ENCODE results near the gene EIF5A. TPM values are rescaled to one million over a fixed set of nuclear protein-coding genes. Genes with fewer than 3 reads are reported as not detected.
A peak's percentile ranks its signal among the peaks of the same experiment; 100 is the strongest.

The EIF5A gene
- total RNA-seq, 1 experiment from 2014 or later: 339 TPM

DNA sequence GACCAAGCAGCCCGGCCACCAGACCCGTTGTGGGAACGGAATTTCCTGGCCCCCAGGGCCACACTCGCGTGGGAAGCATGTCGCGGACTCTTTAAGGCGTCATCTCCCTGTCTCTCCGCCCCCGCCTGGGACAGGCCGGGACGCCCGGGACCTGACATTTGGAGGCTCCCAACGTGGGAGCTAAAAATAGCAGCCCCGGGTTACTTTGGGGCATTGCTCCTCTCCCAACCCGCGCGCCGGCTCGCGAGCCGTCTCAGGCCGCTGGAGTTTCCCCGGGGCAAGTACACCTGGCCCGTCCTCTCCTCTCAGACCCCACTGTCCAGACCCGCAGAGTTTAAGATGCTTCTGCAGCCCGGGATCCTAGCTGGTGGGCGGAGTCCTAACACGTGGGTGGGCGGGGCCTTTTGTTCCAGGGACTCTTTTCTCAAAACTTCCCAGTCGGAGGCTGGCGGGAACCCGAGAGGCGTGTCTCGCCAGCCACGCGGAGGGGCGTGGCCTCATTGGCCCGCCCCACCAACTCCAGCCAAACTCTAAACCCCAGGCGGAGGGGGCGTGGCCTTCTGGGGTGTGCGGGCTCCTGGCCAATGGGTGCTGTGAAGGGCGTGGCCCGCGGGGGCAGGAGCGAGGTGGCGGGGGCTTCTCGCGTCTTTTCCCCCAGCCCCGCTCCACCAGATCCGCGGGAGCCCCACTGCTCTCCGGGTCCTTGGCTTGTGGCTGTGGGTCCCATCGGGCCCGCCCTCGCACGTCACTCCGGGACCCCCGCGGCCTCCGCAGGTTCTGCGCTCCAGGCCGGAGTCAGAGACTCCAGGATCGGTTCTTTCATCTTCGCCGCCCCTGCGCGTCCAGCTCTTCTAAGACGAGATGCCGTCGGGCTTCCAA lies 26.1 kb upstream of the EIF5A start, which contains the start of gene SLC2A4:
SLC2A4 (plus strand) TSS at position 645 of the 879 bp plus-strand sequence; CDS start at position 862, 217 bp downstream.
- H3K36me3 ChIP-seq: no peaks in the 10 kb centered on the region
- H3K4me1 ChIP-seq: no peaks in the 10 kb centered on the region
- peak within 1 kb of the TSS; percentile 64 for H3K4me3 ChIP-seq
- peak within 1 kb of the TSS; percentile 40 for H3K27ac ChIP-seq
- H3K9me3 ChIP-seq (replicated peaks): no peaks in the 10 kb centered on the region
- DNase-seq: peak; percentile 92 to 96
- H3K27me3 ChIP-seq: peaks cover 4% of the 10 kb centered on the region; the same call in 1 of the 2 replicates

DNA sequence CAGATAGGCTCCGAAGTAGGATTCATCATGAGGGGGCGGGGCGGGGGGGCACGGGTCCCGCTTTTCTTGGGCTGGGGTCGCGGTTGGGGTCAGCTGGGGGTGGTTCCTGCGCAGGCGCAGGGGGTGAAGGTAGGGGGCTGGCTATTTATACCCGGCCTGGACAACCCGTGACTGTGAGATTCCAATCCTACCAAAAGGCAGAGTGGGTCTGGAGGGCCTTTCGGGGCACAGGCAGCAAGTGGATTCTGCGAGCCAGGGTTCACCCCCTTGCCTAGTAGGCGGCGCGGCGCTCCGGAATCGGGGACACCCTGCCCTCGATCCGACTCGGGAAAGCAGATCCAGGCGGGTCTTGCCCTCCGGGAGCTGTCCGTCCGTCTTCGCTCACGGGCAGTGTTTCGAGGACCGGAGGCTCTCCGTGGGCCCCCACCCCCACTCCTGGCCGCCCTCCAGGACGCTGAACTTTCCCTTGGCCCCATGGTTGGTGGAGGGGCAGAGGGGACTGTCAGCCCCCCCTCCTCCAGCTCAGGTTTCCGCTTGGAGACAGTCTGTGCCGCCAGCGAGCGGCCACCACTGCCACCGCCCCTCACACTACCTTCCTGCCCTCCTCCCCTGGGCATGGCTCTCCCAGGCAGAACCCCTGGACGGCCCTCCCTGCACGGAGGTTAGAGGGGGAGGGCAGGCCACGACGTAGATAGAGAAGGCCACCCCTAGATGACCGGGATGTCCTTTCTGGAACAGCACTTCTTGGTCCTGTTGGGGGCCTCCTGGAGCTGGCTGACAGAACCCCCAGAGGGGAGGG lies 25.3 kb upstream of the EIF5A start:
- H3K9me3 ChIP-seq (replicated peaks): no peaks in the 10 kb centered on the region
- H3K4me3 ChIP-seq: peak overlapping the region; percentile 64
- no peaks in the 10 kb centered on the region for H3K4me1 ChIP-seq
- DNase-seq: peak; percentile 22 to 39
- H3K27me3 ChIP-seq: peaks cover 4% of the 10 kb centered on the region; the same call in 1 of the 2 replicates
- H3K27ac ChIP-seq: no peak overlapping the region
- H3K36me3 ChIP-seq: no peaks in the 10 kb centered on the region

DNA sequence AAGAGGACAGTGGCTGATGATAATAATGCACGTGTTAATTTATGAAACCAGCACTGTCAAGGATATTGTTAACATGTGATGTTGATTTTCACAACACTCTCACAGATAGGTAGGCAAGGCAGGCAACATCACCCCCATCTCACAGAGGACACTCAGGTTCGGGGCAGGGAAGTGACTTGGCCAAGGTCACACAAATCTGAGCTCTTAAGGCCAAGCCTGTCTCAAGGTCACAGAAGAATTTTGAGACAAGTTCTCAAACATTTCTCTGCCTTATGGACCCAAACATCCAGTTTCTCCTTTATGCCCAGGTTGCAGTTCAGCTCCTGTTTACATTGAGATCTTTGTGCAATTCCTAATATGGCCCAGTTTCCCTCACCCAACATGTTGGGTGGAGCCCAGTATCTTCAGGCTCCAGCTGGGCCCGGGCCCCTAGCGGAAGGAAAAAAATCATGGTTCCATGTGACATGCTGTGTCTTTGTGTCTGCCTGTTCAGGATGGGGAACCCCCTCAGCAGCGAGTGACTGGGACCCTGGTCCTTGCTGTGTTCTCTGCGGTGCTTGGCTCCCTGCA lies 24.6 kb upstream of the EIF5A start:
- Histone ChIP-seq H3K4me1 (no peaks in the 10 kb centered on the region), H3K9me3 (replicated peaks) (no peaks in the 10 kb centered on the region), H3K27ac (no peak overlapping the region), H3K4me3 (no peak overlapping the region), H3K27me3 (peaks cover 4% of the 10 kb centered on the region; the same call in 1 of the 2 replicates), H3K36me3 (no peaks in the 10 kb centered on the region)
- no peak for DNase-seq

DNA sequence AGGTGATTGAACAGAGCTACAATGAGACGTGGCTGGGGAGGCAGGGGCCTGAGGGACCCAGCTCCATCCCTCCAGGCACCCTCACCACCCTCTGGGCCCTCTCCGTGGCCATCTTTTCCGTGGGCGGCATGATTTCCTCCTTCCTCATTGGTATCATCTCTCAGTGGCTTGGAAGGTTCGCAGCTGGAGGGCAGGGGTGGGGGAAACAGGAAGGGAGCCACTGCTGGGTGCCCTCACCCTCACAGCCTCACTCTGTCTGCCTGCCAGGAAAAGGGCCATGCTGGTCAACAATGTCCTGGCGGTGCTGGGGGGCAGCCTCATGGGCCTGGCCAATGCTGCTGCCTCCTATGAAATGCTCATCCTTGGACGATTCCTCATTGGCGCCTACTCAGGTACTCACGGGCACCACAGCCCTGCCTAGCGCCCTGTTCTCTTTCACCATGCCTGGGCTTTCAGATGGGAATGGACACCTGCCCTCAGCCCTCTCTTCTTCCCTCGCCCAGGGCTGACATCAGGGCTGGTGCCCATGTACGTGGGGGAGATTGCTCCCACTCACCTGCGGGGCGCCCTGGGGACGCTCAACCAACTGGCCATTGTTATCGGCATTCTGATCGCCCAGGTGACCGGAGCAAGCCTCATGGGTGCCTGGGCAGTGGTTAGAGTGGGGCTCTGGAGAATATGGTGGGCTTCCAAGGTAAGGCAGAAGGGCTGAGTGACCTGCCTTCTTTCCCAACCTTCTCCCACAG lies 23.8 kb upstream of the EIF5A start:
- peaks cover 4% of the 10 kb centered on the region; the same call in 1 of the 2 replicates for H3K27me3 ChIP-seq
- no peak overlapping the region for H3K4me3 ChIP-seq

DNA sequence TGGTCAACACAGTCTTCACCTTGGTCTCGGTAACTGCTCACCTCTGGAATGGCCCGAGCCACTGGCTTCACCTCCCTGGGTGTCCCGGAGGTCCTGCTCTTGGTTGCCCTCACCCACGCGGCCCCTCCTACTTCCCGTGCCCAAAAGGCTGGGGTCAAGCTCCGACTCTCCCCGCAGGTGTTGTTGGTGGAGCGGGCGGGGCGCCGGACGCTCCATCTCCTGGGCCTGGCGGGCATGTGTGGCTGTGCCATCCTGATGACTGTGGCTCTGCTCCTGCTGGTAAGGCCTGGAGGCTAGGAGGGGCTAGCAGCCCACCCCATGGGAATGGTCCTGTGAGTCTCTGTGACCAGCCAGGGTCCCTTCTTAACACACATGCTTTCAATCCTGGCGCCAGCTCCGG lies 22.5 kb upstream of the EIF5A start:
- Histone ChIP-seq H3K4me3 (no peak overlapping the region), H3K27ac (no peak overlapping the region), H3K4me1 (no peaks in the 10 kb centered on the region), H3K36me3 (no peaks in the 10 kb centered on the region), H3K9me3 (replicated peaks) (no peaks in the 10 kb centered on the region), H3K27me3 (peaks cover 3% of the 10 kb centered on the region; the same call in 1 of the 2 replicates)
- no peak for DNase-seq

More for the DNA sequence above, 23.8 kb upstream of the EIF5A start:
- no peak for DNase-seq
- H3K4me1 ChIP-seq: no peaks in the 10 kb centered on the region
- H3K27ac ChIP-seq: no peak overlapping the region
- no peaks in the 10 kb centered on the region for H3K9me3 ChIP-seq (replicated peaks)
- no peaks in the 10 kb centered on the region for H3K36me3 ChIP-seq

DNA sequence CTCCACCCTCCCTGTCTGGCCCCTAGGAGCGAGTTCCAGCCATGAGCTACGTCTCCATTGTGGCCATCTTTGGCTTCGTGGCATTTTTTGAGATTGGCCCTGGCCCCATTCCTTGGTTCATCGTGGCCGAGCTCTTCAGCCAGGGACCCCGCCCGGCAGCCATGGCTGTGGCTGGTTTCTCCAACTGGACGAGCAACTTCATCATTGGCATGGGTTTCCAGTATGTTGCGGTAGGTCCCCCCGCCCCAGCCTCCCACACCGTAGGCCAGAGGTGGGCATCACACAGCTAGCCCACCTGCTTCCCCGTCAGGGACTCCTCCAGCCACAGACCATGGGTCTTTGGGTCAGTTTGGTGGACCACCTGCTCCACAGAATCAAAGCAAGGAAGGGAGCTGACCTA lies 21.7 kb upstream of the EIF5A start:
- no peak overlapping the region for H3K4me3 ChIP-seq
- H3K27me3 ChIP-seq: no peaks in the 10 kb centered on the region
- no peaks in the 10 kb centered on the region for H3K36me3 ChIP-seq
- DNase-seq: no peak
- H3K9me3 ChIP-seq (replicated peaks): no peaks in the 10 kb centered on the region
- H3K4me1 ChIP-seq: no peaks in the 10 kb centered on the region
- H3K27ac ChIP-seq: no peak overlapping the region

DNA sequence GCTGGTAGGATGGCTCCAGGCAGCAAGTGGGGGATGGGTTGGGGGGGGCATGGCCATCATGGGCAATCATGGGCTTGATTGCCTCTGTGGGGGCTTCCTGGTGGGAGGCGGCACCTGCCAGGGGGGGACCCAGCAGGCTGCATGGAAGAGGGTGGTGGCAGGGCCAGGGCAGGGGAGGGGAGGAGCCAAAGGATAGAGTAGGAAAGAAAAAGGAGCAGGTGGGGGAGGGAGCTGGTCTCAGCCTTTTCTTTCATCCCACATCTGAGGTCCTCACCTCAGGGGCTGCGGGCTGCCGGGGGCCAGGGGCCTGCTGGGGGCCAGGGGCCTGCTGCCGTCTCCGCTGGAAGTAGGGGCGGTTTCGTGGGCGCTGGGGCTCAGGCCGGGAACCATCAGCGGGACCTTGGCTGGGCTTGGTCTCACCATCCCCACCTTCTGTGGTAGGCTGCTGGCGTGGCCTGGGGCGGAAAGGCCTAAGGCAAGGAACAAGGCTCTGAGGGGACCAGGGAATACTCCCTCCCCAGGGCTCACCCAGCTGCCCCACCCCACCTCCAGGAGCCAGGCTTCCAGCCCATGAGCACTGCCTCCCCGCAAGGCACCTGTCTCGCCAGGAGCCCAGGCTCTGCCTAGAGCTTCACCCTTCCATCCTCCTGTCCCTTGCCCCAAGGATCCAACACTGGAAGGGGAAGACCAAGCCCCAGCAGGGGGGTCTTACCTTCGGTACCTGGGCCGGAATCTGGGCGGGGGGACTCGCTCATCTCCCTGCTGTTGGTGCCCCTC lies 18.0 kb upstream of the EIF5A start:
- Histone ChIP-seq H3K27me3 (no peaks in the 10 kb centered on the region), H3K4me1 (no peaks in the 10 kb centered on the region), H3K36me3 (no peaks in the 10 kb centered on the region)

DNA sequence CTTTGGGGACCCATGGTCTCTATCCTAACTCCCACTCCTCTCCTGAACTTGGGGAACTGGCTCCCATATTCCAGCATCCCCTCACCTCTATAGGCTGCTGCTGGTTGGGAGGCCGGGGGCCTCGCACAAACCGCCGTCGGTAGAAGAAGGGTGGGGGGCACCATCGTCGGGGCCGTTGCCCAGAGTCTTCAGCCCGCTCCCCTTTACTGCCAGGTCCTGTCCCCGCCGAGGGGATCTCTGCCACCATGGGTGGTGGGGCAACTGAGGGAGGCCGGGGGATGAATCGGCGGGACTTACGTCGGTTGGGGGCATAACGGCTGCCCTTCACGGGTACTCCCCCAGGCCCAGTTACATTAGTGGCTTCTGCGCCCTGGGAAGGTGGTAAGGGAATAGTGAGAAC lies 17.3 kb upstream of the EIF5A start:
- Histone ChIP-seq H3K9me3 (replicated peaks) (no peaks in the 10 kb centered on the region), H3K4me1 (no peaks in the 10 kb centered on the region), H3K27me3 (no peaks in the 10 kb centered on the region), H3K27ac (no peak overlapping the region), H3K36me3 (no peaks in the 10 kb centered on the region), H3K4me3 (no peak overlapping the region)
- DNase-seq: no peak

More for the DNA sequence above, 18.0 kb upstream of the EIF5A start:
- no peaks in the 10 kb centered on the region for H3K9me3 ChIP-seq (replicated peaks)
- H3K27ac ChIP-seq: no peak overlapping the region
- H3K4me3 ChIP-seq: no peak overlapping the region
- DNase-seq: no peak

DNA sequence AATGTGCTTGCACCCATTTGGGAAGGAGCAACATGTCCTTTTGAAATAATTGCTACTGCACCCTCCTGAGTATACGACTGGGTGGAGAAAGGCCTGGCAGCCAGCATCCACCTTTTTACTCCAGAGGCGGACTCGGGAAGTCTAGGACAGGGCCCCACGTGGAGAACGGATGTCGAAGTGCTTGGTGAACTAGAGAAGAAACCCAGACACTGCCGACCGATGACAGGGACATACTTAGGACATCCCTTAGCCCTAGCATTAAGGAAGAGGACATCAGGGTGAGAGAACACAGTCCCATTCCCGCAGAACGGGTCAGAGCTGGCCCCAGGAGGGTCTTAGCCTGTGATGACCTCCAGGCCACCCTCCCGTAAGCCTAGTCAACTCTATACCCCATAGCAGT lies 16.7 kb upstream of the EIF5A start:
- H3K9me3 ChIP-seq (replicated peaks): no peaks in the 10 kb centered on the region
- no peaks in the 10 kb centered on the region for H3K27me3 ChIP-seq
- H3K4me3 ChIP-seq: no peak overlapping the region
- H3K4me1 ChIP-seq: no peaks in the 10 kb centered on the region
- no peak overlapping the region for H3K27ac ChIP-seq
- H3K36me3 ChIP-seq: no peaks in the 10 kb centered on the region
- no peak for DNase-seq

DNA sequence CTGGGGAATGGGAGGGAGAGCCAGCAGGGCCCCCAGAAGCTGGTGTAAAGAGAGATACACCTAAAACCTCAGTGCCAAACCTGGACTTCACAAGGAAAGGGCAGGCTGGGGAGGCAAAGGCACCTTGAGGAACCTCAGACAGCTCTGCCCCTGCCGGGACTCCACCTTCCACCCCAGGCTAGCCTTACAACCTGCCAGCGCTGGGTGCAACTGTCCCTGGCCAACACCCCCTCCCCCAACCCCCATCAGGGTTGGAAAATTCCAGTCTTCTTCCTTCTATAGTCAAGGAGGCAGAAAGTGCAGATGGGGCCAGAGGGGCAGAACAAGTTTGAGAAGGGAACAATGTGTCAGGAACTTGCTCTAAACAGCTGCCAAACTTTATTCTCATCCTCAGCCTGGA lies 15.2 kb upstream of the EIF5A start:
- no peaks in the 10 kb centered on the region for H3K9me3 ChIP-seq (replicated peaks)
- no peaks in the 10 kb centered on the region for H3K36me3 ChIP-seq
- no peak for DNase-seq
- no peaks in the 10 kb centered on the region for H3K4me1 ChIP-seq
- no peaks in the 10 kb centered on the region for H3K27me3 ChIP-seq
- no peak overlapping the region for H3K4me3 ChIP-seq
- no peak overlapping the region for H3K27ac ChIP-seq

DNA sequence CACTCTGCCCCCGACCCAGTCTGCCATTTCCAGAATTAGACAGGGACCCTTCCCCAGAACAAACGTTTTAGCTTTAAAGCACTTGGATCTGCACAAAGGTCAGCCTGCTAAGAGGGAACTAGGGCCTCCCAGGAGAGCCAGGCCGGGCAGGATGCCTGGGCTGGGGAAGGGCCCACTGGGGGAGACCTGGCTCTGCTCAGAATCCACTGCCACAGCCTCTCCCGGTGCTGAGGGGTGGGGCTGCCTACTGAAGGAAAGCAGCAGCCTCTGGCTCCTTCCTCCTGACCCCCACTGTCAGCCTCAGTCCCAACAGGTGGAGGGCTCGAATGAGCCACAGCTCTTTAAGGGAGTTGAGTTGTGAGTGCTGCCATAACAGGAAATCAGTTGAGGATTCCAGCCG lies 14.7 kb upstream of the EIF5A start:
- Histone ChIP-seq H3K27me3 (no peaks in the 10 kb centered on the region), H3K4me3 (no peak overlapping the region), H3K9me3 (replicated peaks) (no peaks in the 10 kb centered on the region), H3K27ac (no peak overlapping the region), H3K4me1 (no peaks in the 10 kb centered on the region), H3K36me3 (no peaks in the 10 kb centered on the region)
- peak in 1 of 2 experiments; percentile 26 for DNase-seq

DNA sequence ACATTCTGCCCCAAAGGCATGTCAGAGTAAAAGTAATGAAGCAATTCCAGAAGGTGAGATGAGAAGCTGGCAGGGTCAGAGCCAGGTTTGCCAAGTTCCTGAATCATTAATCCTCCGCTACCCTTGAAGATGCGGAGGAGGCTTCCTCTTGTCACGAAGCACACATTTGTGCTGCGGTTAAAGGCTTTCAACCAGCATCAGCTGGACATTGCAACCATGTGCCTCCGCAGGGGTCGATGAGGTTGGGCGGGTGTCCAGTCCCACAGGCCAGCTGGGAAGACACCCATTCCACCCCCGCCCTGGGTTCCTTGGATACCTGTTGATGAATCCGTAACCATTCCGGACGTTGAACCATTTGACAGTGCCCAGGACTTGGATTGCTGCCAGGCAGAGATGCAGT lies 14.3 kb upstream of the EIF5A start:
- no peaks in the 10 kb centered on the region for H3K4me1 ChIP-seq
- H3K36me3 ChIP-seq: no peaks in the 10 kb centered on the region
- no peak overlapping the region for H3K4me3 ChIP-seq
- DNase-seq: no peak
- no peak overlapping the region for H3K27ac ChIP-seq
- no peaks in the 10 kb centered on the region for H3K27me3 ChIP-seq
- no peaks in the 10 kb centered on the region for H3K9me3 ChIP-seq (replicated peaks)

DNA sequence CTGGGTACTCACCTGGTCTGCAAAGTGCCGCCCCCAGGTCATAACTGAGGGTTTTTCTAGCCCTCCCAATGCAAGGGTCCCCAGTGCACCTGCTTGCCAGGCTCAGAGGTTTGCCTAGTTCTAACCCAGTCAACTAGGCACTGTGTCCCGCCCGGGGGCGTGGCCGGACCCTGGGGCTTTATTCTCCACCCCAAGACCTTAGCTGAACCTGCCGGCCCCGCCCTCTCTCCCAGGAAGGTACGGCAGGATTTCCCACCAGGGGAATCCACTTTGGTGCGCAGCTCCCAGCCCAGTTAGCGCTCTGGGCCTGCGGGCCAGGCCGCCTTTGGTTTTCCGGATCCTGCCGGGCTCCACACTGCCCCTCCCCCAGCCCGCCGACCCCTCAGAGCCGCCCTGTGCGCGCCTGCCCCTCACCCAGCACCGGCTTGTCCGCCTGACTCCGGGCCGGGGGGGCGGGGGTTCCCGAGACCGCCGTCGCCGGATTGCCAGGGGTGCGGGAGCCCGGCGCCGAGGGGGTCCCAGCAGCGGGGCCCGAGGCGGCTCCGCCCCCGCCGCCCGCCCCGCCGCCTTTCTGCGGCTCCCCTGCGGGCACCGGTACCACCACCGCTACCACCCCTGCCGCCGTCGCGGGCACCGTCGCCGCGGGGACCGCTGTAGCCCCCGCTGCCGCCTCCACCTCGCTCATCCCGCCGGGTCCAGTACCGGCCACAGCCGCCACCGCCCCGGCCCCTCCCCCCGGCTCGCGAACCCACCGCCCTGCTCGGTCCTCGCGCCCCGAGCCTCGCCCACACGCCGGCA lies 13.4 kb upstream of the EIF5A start:
- H3K9me3 ChIP-seq (replicated peaks): no peaks in the 10 kb centered on the region
- DNase-seq: no peak
- H3K27me3 ChIP-seq: no peaks in the 10 kb centered on the region
- no peaks in the 10 kb centered on the region for H3K36me3 ChIP-seq
- no peaks in the 10 kb centered on the region for H3K4me1 ChIP-seq
- H3K4me3 ChIP-seq: no peak overlapping the region
- no peak overlapping the region for H3K27ac ChIP-seq

Data from SJCRH30 (cell line).